Measurements from ENCODE around the gene LGR6. TPM values are rescaled to one million over a fixed set of nuclear protein-coding genes. Genes with fewer than 3 reads are reported as not detected.
"Not testable (repeated sequence)": the region's sequence is repeated elsewhere in the genome, so short reads cannot be mapped to it uniquely, and the experiment has no call there.

The LGR6 gene
- total RNA-seq, 4 donors from 2014 or later = 0.53 to 3.3 (median 2.3) TPM

- no peaks in the 10 kb centered on the region for H3K36me3 ChIP-seq
- no peak overlapping the region for H3K4me3 ChIP-seq
- H3K4me1 ChIP-seq = no peaks in the 10 kb centered on the region
- DNase-seq = no peak
- no peak overlapping the region for H3K27ac ChIP-seq
- no peaks in the 10 kb centered on the region for H3K27me3 ChIP-seq
- no peak for TF ChIP-seq POLR2A (IDR thresholded peaks at IDR 0.05)
- TF ChIP-seq CTCF (IDR thresholded peaks at IDR 0.05) = peak; percentile 66 to 91 (median 72)
- no peaks in the 10 kb centered on the region for H3K9me3 ChIP-seq
These were observed 150.2 kb downstream of the LGR6 start for GRCh38 chr1:202343652-202344349.

GRCh38 chr1:202348005-202348508 lies 154.5 kb downstream of the LGR6 start:
- H3K4me1 ChIP-seq = peaks cover 0 to 7% (median 2%) of the 10 kb centered on the region in 4 donors
- H3K27me3 ChIP-seq = no peaks in the 10 kb centered on the region
- H3K4me3 ChIP-seq = no peak overlapping the region
- DNase-seq = no peak
- H3K36me3 ChIP-seq = no peaks in the 10 kb centered on the region
- H3K27ac ChIP-seq = no peak overlapping the region
- no peaks in the 10 kb centered on the region for H3K9me3 ChIP-seq
- TF ChIP-seq CTCF (IDR thresholded peaks at IDR 0.05) (no peak), POLR2A (IDR thresholded peaks at IDR 0.05) (no peak)

GRCh38 chr1:202348509-202349205 lies 155.1 kb downstream of the LGR6 start, which contains the start of gene PPP1R12B:
Gene PPP1R12B (plus strand): TSS chr1:202348699. CDS start chr1:202348852, 153 bp downstream.
- TF ChIP-seq POLR2A (IDR thresholded peaks at IDR 0.05) (peak; percentile 41 to 59), CTCF (IDR thresholded peaks at IDR 0.05) (peak in 1 of 6 experiments; percentile 1)
- Histone ChIP-seq H3K4me1 (peaks cover 0 to 7% (median 2%) of the 10 kb centered on the region in 4 donors), H3K4me3 (peak within 1 kb of the TSS; percentile 70 to 97 (median 83)), H3K36me3 (no peaks in the 10 kb centered on the region), H3K9me3 (no peaks in the 10 kb centered on the region), H3K27ac (peak within 1 kb of the TSS; percentile 81 to 92 (median 85)), H3K27me3 (no peaks in the 10 kb centered on the region)
- peak; percentile 95 to 99 (median 95) for DNase-seq

- peak overlapping the region; percentile 81 to 92 (median 85) for H3K27ac ChIP-seq
- no peaks in the 10 kb centered on the region for H3K9me3 ChIP-seq
- no peak for DNase-seq
- H3K4me3 ChIP-seq = peak overlapping the region; percentile 70 to 97 (median 83)
- H3K36me3 ChIP-seq = no peaks in the 10 kb centered on the region
- no peaks in the 10 kb centered on the region for H3K27me3 ChIP-seq
- TF ChIP-seq CTCF (IDR thresholded peaks at IDR 0.05) (no peak), POLR2A (IDR thresholded peaks at IDR 0.05) (no peak)
- H3K4me1 ChIP-seq = peaks cover 0 to 7% (median 2%) of the 10 kb centered on the region in 4 donors
These were observed 155.8 kb downstream of the LGR6 start for GRCh38 chr1:202349206-202349928.

- Histone ChIP-seq H3K9me3 (no peaks in the 10 kb centered on the region), H3K4me3 (no peak overlapping the region), H3K36me3 (no peaks in the 10 kb centered on the region), H3K4me1 (peaks cover 0 to 7% (median 2%) of the 10 kb centered on the region in 4 donors), H3K27me3 (no peaks in the 10 kb centered on the region), H3K27ac (no peak overlapping the region)
- TF ChIP-seq CTCF (IDR thresholded peaks at IDR 0.05) = no peak
- no peak for TF ChIP-seq POLR2A (IDR thresholded peaks at IDR 0.05)
- no peak for DNase-seq
These were observed 158.1 kb downstream of the LGR6 start for GRCh38 chr1:202351725-202352124.

GRCh38 chr1:202352583-202353197 lies 159.1 kb downstream of the LGR6 start:
- H3K4me1 ChIP-seq, H3K4me3 ChIP-seq, DNase-seq, H3K27ac ChIP-seq, H3K27me3 ChIP-seq, H3K36me3 ChIP-seq, H3K9me3 ChIP-seq: not testable (repeated sequence)

Measured in Peyer's patch (tissue), 4 donors.